HG03039 (cell line): ENCODE results near the gene FOXN3.

ENCODE experiments used
- ATAC-seq: cut with Tn5 transposase; IDR thresholded peaks from one replicate; pipeline ENCODE4 v1.9.1; 2021; ENCODE audit warnings: mild to moderate bottlenecking, moderate library complexity; ENCODE audit not compliant: unreplicated experiment

FOXN3 gene

GRCh38 chr14:89339579-89339978 is 77.5 kb downstream of the FOXN3 start:
- no peak for ATAC-seq

DNA sequence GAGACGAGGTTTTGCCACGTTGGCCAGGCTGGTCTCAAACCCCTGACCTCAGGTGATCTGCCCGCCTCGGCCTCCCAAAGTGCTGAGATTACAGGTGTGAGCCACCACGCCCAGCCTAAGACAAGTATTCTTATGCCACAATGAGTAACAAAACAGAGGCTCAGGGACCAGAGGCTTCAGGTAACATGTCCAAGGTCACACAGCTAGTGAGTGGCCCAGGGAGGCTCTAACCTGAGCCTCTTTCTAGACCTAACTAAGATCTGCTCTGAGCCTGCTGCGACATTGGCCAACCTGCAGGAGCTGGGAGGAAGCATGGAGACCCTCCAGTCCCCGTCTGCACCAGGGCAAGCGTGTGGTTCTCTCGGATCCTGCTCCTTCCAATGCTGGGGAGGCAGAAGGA is 77.9 kb downstream of the FOXN3 start:
- no peak for ATAC-seq

DNA sequence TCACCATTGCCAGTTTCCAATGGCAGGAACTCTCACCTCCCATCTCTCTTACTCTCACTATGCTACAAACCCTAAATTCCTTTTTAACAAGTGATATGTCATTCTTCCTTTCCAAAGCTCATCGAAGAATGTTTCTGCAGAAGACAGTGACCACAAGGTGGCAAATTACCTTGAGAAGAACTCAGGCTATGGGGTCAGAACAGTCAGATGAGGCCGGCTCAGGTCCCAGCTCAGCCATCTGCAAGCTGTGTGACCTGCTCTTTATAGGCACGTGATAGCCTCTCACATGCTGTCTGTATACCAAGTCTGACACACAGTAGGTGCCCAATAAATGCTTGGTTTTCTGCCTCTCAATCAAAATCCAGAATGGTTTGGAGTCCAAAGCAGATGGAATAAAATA is 80.7 kb downstream of the FOXN3 start:
- no peak for ATAC-seq

GRCh38 chr14:89332031-89332430 is 85.0 kb downstream of the FOXN3 start:
- no peak for ATAC-seq

DNA sequence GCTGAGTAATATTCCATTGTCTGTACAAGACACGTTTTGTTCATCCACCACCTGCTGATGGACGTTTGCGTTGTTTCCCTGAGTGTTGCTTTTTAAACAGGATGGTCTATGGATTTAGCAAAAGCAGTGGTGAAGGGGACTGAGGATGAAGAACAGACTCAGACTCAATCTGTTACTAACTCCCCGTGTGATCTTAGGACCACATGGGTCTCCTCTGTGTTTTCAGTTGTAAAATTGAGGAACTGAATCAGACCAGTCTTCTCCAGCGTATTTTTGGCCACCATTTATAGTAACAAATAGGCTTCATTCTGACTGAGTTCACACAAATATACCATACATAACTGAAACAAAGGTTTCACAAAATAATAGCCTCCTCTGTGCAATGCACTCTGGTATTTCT is 85.6 kb downstream of the FOXN3 start:
- peak; percentile 81 for ATAC-seq

DNA sequence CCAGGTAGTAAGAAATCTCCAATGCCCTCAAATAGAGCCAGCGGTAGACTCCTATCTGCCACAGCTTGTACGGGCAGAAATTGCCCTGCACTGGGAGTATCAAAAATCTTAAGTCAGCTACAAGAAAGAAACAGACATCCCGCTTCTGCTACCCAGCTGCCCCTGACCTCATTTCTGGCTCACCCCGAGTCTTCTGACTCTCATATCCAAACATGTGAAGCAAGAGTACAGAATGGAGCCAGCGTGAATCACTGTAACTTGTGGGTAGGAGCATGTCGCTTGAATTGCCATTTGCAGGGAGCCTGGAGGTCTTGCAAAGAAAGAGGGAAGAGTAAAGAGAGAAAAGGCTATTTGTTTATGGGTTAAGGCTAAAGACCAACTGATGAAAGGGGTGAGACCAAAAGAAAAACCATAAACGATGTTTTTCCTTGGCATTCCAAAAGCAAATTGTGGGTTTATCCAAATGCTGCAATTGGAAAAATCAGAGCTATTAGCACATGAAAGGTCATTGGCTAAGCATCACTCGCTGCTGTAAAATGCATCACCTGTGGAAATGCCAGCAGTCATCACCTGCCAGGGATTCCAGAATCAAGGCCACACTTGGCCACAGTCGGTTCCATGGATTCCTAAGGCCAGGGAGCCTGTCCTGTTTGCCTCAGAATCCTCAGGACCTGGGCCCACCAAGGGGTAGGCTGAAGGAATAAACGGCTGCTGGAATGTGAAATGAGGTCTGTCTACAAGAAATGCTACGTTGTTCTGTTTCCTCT is 86.6 kb downstream of the FOXN3 start:
- no peak for ATAC-seq

DNA sequence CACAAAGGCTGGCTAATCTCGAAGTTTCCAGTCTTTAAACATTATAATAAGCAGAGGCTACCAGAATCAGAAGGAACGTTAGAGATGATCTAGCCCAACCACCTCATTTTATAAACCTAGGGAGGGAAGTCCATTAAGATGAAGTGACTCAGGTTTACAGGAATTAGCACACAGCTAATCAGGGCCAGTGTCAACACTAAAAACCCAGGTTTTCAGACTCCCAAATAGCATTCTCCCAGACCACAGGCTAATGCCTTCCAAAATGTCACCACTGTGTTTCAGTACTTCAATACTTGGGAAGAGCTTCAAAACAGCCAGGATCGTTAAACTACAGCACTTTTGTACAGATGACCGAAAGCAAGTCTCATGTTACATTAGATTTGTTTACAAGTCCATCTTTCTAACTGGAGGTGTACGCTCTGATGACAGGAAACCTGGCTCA is 89.2 kb downstream of the FOXN3 start:
- no peak for ATAC-seq

- no peak for ATAC-seq
Measured at GRCh38 chr14:89325959-89326358, 91.1 kb downstream of the FOXN3 start.

DNA sequence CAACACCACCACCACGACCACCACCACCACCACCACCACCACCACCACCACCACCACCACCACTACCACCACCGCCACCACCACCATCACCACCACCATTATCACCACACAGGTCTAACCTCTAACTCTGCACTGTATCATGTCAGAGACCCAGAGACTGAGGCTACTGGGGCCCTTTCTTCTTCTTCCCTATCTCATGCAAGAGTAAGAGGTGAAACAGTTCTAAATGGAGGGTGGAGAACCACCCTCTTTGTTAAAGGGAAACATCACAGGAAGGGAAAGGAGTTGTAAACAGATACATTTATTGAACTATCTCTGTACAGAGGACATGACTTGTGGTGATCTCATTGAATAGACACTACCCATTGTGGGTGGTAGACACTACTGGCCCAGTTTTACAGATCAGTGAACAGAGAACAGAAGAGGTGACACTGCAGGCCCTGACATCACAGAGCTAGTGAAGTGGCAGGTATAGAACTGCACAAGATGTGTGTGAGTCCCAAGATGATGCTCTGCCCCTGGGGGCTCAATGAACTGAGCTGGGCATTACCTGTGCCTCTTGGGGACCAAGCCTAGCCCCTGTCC is 91.6 kb downstream of the FOXN3 start:
- ATAC-seq = no peak

DNA sequence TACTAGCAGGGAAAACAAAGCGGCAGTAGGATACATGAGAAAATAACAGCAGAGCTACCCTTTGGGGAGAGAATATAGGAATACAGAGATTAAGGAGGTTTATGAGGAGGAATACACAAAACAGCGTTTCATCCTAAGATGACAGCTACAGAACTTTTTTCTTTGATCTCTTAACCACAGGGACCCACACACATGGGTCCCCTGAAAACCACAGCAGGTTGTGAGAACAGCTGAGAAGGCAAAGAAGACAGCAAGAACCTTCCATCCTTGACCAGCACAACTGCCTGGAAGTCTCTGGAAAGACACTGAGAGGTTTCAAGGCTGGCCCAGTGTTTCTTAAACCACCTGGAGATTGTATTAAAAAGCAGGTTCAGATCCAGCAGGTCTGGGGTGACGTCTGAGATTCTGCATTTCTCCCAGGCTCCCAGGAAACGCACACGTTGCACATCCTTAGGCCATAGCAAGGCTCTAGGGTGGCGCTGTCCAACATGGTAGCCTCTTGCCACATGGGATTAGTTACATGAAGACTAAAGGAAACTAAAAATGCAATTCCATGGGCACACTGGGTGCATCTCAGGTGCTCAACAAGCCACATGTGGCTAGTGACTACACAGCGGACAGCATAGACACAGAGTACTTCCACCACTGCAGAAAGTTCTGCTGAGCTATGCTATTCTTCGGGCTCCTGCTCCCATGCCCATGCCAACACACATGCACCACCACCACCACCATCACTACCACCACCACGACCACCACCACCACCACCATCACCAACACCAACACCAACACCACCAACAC is 92.3 kb downstream of the FOXN3 start:
- ATAC-seq = peak; percentile 75

DNA sequence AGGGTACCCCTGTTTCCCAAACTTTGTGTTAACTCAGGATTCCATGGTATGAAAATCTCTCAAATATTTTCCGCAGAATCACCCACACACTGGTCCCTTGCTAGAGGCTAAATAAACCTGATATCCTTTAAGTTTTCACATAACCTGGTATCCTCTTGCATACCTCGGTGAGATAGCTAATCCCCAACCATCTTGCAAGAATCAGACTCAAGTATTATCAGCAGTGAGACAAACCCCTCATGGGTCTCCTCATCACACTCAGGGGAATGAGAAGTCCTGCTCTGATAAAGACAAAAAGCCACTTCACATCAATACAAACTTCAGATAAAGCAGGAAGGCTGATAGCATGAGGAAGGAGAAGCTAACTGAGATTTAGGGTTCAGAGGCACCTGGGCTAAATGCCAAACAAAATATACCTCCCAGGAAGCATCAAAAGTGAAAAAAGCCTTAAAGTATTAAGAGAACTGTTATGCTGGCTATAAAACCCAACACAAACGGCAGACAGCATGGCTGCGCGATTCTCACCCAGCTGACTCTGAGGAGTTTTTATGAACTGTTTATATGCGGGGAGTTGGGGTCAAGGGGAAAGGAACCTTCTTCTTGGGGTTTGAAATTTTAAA is 96.5 kb downstream of the FOXN3 start:
- no peak for ATAC-seq

DNA sequence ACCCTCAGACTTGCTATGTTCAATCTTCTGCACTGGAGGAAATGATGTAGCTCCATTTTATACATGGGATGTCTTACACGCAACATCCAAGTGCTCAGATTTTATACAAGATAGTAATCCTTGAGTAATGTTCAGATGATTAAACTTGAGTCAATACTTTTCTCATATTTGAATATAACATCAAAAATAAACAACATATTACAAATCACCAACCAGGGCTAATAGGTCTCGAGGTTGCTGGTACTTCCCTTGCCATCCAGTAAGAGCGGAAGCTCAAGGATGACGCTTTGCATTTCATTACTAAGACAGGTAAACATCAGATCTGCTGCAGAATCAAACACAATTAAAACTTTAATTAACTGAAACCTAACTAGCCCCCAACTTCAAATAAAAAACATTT is 97.3 kb downstream of the FOXN3 start:
- ATAC-seq = no peak

DNA sequence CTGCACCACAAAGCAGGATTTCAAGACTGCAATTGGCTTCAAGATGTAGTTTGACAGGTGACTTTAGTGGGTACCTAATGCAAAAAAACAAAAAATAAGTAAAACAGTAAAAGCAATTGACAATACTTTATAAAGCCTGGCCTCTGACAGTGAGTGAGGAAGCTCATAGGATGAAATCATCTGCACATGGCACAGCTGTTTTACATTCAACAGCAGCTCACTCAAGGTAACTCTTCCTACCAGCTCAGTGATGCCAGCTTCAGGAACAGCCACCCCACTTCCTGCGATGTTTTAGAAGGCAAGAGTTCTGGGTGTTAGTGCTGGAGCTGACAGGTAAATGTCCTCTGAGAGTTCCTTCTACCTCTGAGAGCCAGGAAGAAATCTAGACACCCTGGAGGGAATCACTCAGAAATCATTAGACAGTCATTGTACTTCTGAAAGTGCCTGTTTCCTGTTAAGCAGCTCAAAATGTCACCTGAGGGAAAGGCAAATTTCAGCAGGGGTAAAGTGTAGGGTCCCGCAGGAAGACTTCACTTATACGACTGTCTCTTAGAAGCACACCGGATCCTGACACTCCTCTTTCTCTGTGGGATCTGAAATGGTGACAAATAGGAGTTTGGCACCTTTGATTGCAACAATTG is 99.9 kb downstream of the FOXN3 start:
- ATAC-seq = peak; percentile 73

DNA sequence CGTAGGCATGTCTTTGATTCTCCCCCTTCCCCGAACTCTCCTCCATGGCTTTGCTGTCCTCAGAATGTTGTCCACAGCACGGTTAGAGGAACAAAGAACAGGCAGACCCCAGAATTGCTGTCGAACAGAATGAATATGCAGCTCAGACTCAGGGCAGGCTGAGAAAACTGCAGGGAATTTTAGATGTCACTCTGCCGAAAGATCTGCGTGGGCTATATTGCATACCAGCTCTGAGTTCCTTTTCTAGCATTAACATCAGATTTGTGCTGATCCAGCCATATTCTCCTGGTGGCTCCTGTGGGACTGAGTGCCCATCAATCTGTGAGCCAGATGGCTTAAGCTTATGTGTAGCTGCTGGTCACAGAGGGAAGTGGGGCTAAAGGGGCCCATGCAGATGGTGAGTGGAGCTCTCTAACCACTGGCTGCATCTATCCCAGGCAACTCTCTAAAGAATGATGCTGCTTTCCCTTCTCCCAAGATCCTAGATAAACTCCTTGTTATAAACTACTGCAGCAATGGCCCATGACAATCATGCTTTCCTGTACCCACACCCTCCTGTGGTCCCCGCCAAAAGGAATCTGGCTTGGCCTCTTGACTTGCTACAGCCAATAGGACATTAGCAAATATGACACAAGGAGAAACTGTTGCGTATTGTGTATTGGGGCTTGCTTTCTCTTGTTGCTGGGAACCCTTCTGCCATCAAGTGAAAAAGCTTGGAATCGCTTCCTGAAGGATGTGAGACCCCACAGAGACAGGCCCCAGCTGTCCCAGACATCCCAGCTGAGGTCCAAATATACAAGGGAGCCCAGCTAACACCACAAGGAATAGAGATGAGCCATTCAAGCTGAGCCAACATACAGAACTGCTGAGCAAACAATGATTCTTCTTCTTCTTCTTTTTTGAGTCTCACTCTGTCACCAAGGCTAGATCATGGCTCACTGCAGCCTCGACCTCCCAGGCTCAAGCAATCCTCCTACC is 101.3 kb downstream of the FOXN3 start:
- ATAC-seq = no peak

GRCh38 chr14:89314274-89314673 is 102.8 kb downstream of the FOXN3 start:
- no peak for ATAC-seq

- ATAC-seq = no peak
Measured at GRCh38 chr14:89312932-89313331, 104.1 kb downstream of the FOXN3 start.

- ATAC-seq = no peak
Measured at GRCh38 chr14:89310211-89310610, 106.8 kb downstream of the FOXN3 start.

- no peak for ATAC-seq
Measured at GRCh38 chr14:89309670-89310177, 107.3 kb downstream of the FOXN3 start.

GRCh38 chr14:89308232-89308959 is 108.6 kb downstream of the FOXN3 start:
- peak; percentile 34 for ATAC-seq
